K562 (cell line): ENCODE data around the gene SPEM1. TPM values are rescaled to one million over a fixed set of nuclear protein-coding genes. Genes with fewer than 3 reads are reported as not detected.

ENCODE experiments used
- ATAC-seq: fragments of 200-7000 bp; cut with Tn5 transposase; 3 replicates; pipeline ENCODE4 v1.9.1; 2020; ENCODE audit warnings: moderate library complexity
- BruUV-seq: library from RNA; stranded (reverse); fragments of 400-500 nt; replicated peaks from 2 replicates; lab custom pipeline; 2021; lab: Mats Ljungman, UMichigan
- CTCF ChIA-PET: fragments of 300-600 bp; formaldehyde crosslinking; extraction: SDS; loops from one replicate; lab custom pipeline; 2021; ENCODE audit warnings: low intra/inter-chr PET ratio; lab: Yijun Ruan, JAX
- POLR2A ChIA-PET: fragments of 300-600, 350-650 bp; sonication (Branson Sonifier 250); formaldehyde crosslinking; extraction: SDS; loops from one replicate; lab custom pipeline; 2021; ENCODE audit warnings: antibody characterized with exemption, inconsistent platforms; lab: Yijun Ruan, JAX
- DNase-seq, 4 experiments: peaks; one replicate each; pipeline versions ENCODE4 v3.0.0 to v3.0.0-alpha.2; 2011 to 2018; ENCODE audit warnings: low spot score in 3 of 4, mixed read lengths in 3 of 4; ENCODE audit errors: extremely low read depth in 1 of 4
- FAIRE-seq: peaks from 2 replicates; lab custom pipeline; 2011; peaks lifted over from hg19 to GRCh38; lab: Jason Lieb, UNC
- H2AFZ ChIP-seq: 2 replicates; pipeline ENCODE4 v1.6.0; 2011; ENCODE audit warnings: low read depth, low read length, control low read depth, inconsistent platforms
- H3K27ac ChIP-seq: fragments of 200-600 bp; 3 replicates; pipeline ENCODE4 v1.8.0; 2011; ENCODE audit warnings: low read depth, mild to moderate bottlenecking, control low read depth, inconsistent platforms, low read length, moderate library complexity, mixed read lengths; ENCODE audit errors: extremely low read depth
- H3K27me3 ChIP-seq, 2 experiments: fragments of 300-600 bp in 1 of 2; 2 replicates in 1 of 2; 3 replicates in 1 of 2; pipeline versions ENCODE4 v1.6.0 to v1.8.0; 2011; ENCODE audit warnings: inconsistent platforms in 2 of 2, low read length in 2 of 2, mild to moderate bottlenecking in 1 of 2, mixed read lengths in 1 of 2, moderate library complexity in 1 of 2; ENCODE audit not compliant: control insufficient read depth in 2 of 2, insufficient read depth in 2 of 2
- H3K36me3 ChIP-seq: fragments of 300-600 bp; 3 replicates; pipeline ENCODE4 v1.8.0; 2011; ENCODE audit warnings: mild to moderate bottlenecking, low read length, inconsistent platforms; ENCODE audit not compliant: control insufficient read depth, insufficient read depth
- H3K4me1 ChIP-seq, 2 experiments: fragments of 200-600 bp in 1 of 2; replicated peaks in 1 of 2; 2 replicates in 1 of 2; 3 replicates in 1 of 2; pipeline versions ENCODE4 v1.5.1 to v1.8.0; 2011; ENCODE audit warnings: inconsistent platforms in 2 of 2, low read length in 2 of 2, mild to moderate bottlenecking in 1 of 2, mixed read lengths in 1 of 2, moderate library complexity in 1 of 2; ENCODE audit not compliant: control insufficient read depth in 2 of 2, insufficient read depth in 2 of 2
- H3K4me2 ChIP-seq: 2 replicates; pipeline ENCODE4 v1.6.1; 2011; ENCODE audit warnings: low read length, control low read depth, inconsistent platforms, mixed read lengths; ENCODE audit not compliant: insufficient read depth
- H3K4me3 ChIP-seq: fragments of 200-600 bp; sonication (generic), shearing (Covaris generic); 2 replicates; pipeline ENCODE4 v1.5.1; 2016; ENCODE audit warnings: control low read depth, inconsistent platforms
- H3K79me2 ChIP-seq: fragments of 200-600 bp; 3 replicates; pipeline ENCODE4 v1.8.0; 2011; ENCODE audit warnings: low read length, inconsistent platforms; ENCODE audit not compliant: control insufficient read depth, insufficient read depth
- H3K9ac ChIP-seq, 2 experiments: 2 replicates each; pipeline versions ENCODE4 v1.6.0 to v1.6.1; 2011; ENCODE audit warnings: low read depth in 2 of 2, low read length in 2 of 2, control low read depth in 1 of 2, inconsistent platforms in 1 of 2, mild to moderate bottlenecking in 1 of 2, mixed read lengths in 1 of 2; ENCODE audit not compliant: insufficient read depth in 1 of 2
- H3K9me1 ChIP-seq: one replicate; pipeline ENCODE4 v1.6.0; 2011; ENCODE audit warnings: inconsistent platforms, mild to moderate bottlenecking, low read length, moderate library complexity; ENCODE audit not compliant: control insufficient read depth, insufficient read depth
- H3K9me3 ChIP-seq: replicated peaks from 2 replicates; pipeline ENCODE4 v1.5.1; 2011; ENCODE audit warnings: low read depth, low read length, inconsistent platforms; ENCODE audit not compliant: control insufficient read depth, insufficient read depth
- H4K20me1 ChIP-seq: replicated peaks from 2 replicates; pipeline ENCODE4 v1.6.1; 2011; ENCODE audit warnings: low read length, inconsistent platforms, mixed read lengths; ENCODE audit not compliant: control insufficient read depth, insufficient read depth
- ETV5 ChIP-seq: sonication (generic); formaldehyde crosslinking; IDR thresholded peaks from 2 replicates; pipeline ENCODE4 v1.4.0; 2020; ENCODE audit warnings: low read depth, mild to moderate bottlenecking, missing genetic modification reagents
- STAT5B ChIP-seq: fragments of 250-450 bp; sonication (Bioruptor Pico); IDR thresholded peaks from 2 replicates; pipeline ENCODE4 v1.8.0; 2021; ENCODE audit warnings: mild to moderate bottlenecking, inconsistent platforms
- TBL1XR1 ChIP-seq, 2 experiments: IDR thresholded peaks; 2 replicates each; pipeline ENCODE4 v1.6.1; 2012; ENCODE audit warnings: improper control_type of control experiment in 2 of 2, low read length in 2 of 2, mild to moderate bottlenecking in 1 of 2
- XRCC5 ChIP-seq: fragments of 200-400 bp; formaldehyde crosslinking; IDR thresholded peaks from 2 replicates; pipeline ENCODE4 v1.6.1; 2017; ENCODE audit warnings: low read depth, mild to moderate bottlenecking, low read length
- WGBS: fragments of 100-300 bp; shearing (Covaris generic); methylation state at CpG from one replicate; pipeline ENCODE4 v1.1.6; 2016; ENCODE audit warnings: low coverage, mixed read lengths; ENCODE audit not compliant: insufficient coverage; ENCODE audit errors: missing lambda C conversion rate; 5-methylcytosine and 5-hydroxymethylcytosine counted together
- in situ Hi-C: fragments of 300-500 bp; cut with MboI; formaldehyde crosslinking; loops from 4 replicates; pipeline ENCODE4 v1.15.0; 2018; ENCODE audit warnings: inconsistent platforms, mixed read lengths
- intact Hi-C: fragments of 100-400 bp; cut with micrococcal nuclease; formaldehyde crosslinking; loops from 2 replicates; pipeline ENCODE4 v1.14.2; 2022
- polyA plus RNA-seq, 8 experiments: library from polyadenylated mRNA; depleted of rRNA in 4 of 8; stranded (reverse) in 5 of 8; unstranded in 3 of 8; fragments of >200 nt; fragmentation: Nextera tagmentation in 2 of 8; fragmentation: Illumina TruSeq in 1 of 8; extraction: Ambion mirVana in 2 of 8; extraction: Trizol in 1 of 8; gene quantifications; 2 replicates each; pipeline versions ENCODE4 v1.2.1 to v1.2.3, GENCODE V29; 2011 to 2014; ENCODE audit warnings: inconsistent platforms in 1 of 8, missing spikeins in 1 of 8
- total RNA-seq, 7 experiments: library from RNA; depleted of rRNA in 6 of 7; stranded (reverse); fragments of >200 nt in 6 of 7; fragmentation: Illumina TruSeq in 2 of 7; extraction: Trizol in 2 of 7; gene quantifications; 2 replicates each; pipeline versions ENCODE4 v1.2.1 to v1.2.3, GENCODE V29; 2011 to 2021; ENCODE audit warnings: low replicate concordance in 1 of 7

The SPEM1 gene
- total and polyA plus RNA-seq, 9 of the 15 experiments (the other 6 are each of a cell fraction or from before 2014, with no cell fraction given), result not detected

DNA sequence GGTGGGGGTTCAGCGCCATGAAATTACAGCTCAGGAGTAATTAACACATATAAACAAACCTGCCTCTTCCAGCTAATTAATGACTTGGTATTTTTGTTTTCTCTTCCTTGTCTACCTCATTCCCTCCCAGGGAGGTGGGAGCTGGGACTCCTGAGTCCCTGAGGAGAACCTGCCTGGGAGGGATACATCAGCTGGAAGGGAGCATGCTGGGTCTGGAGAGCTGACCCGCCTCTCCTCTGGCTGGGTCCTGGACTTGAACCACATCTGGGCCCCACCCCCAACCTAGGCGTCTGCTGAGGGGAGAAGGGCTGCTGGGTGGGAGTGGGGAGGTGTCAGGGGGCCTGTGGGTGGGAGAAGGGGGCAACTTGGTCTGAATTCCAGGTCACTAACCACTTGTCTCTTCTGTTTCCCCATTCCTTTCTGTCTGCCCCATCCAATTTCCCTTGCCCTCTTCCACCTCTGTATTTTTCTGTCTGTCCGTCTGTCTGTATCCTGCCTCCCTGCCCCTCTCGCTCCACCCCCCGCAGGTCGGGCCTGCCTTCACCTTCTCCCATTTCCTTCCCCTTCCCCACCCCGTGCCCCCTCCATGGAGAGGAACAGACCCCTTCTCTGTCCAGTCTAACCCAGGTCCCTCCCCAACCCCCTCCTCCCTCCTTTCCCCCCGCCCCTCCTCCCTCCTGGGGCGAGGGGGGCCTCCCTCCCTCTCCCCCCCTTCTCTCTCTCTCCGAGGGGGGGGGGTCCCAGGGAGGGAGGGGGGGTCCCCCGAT is 12.5 kb upstream of the SPEM1 start, which contains the start of gene NLGN2:
NLGN2 (plus strand) TSS at position 361 of the 767 bp plus-strand sequence. CDS start 411 bp downstream, outside the sequence.
- ATAC-seq, result no peak
- intact Hi-C loops, result no loop called here
- 40% methylated on average over 2 of the region's 12 CpGs for WGBS
- H3K4me1 ChIP-seq, result peaks cover 10 to 30% of the 10 kb centered on the region in 2 experiments; a peak in 3 of 5 replicates
- peaks cover 7% of the 10 kb centered on the region; the same call in 2 of the 3 replicates for H3K79me2 ChIP-seq
- POLR2A ChIA-PET, result interaction anchor here (0.5 to 0.7 kb wide), 3 partner anchors 16 to 1665 kb away, joined by 3 read pairs; no protein-coding TSS in a partner anchor
- 0 out of 4 replicates have a peak within 1 kb of the TSS, but pooled peaks of 1 of the 2 experiments have one; percentile 17 for H3K9ac ChIP-seq
- H3K4me2 ChIP-seq, result no peak within 1 kb of the TSS
- H3K4me3 ChIP-seq, result no peak within 1 kb of the TSS
- DNase-seq, result no peak
- BruUV-seq, result no TSS peak
- TF ChIP-seq STAT5B (CRISPR knock-in tag) (no peak), TBL1XR1 (IDR thresholded peaks at IDR 0.05; ENCODE audit: low read length in 2 of 2) (no peak), XRCC5 (no peak), ETV5 (CRISPR knock-in tag) (no peak)
- H3K9me3 ChIP-seq, result no peaks in the 10 kb centered on the region
- no peaks in the 10 kb centered on the region for H4K20me1 ChIP-seq
- FAIRE-seq, result no peak
- CTCF ChIA-PET, result no interaction called here
- no peak within 1 kb of the TSS for H3K27ac ChIP-seq
- no peak within 1 kb of the TSS for H2AFZ ChIP-seq
- H3K9me1 ChIP-seq, result no peaks in the 10 kb centered on the region
- H3K36me3 ChIP-seq, result 0 out of 3 replicates have a peak, but pooled peaks cover 3% of the 10 kb centered on the region
- in situ Hi-C loops, result no loop called here
- H3K27me3 ChIP-seq, result no peaks in the 10 kb centered on the region
